HUES48 (cell line): ENCODE results near the gene PCDHGA4.
A peak's percentile ranks its signal among the peaks of the same experiment; 100 is the strongest.
"Not testable (repeated sequence)": the region's sequence is repeated elsewhere in the genome, so short reads cannot be mapped to it uniquely, and the experiment has no call there.

ENCODE experiments used
- H3K27ac ChIP-seq: one replicate; pipeline ENCODE4 v1.7.0; 2013; ENCODE audit warnings: low read depth, low read length, inconsistent platforms
- H3K27me3 ChIP-seq: 2 replicates; pipeline ENCODE4 v1.6.1; 2013; ENCODE audit warnings: mild to moderate bottlenecking, low read length; ENCODE audit not compliant: control insufficient read depth, insufficient read depth
- H3K36me3 ChIP-seq: 2 replicates; pipeline ENCODE4 v1.6.1; 2013; ENCODE audit warnings: low read length; ENCODE audit not compliant: control insufficient read depth, insufficient read depth
- H3K4me1 ChIP-seq: 2 replicates; pipeline ENCODE4 v1.6.1; 2013; ENCODE audit warnings: mild to moderate bottlenecking, low read length; ENCODE audit not compliant: control insufficient read depth, insufficient read depth
- H3K4me3 ChIP-seq: 2 replicates; pipeline ENCODE4 v1.5.1; 2013; ENCODE audit warnings: mild to moderate bottlenecking, low read depth, low read length
- H3K9ac ChIP-seq: 2 replicates; pipeline ENCODE4 v1.6.1; 2013; ENCODE audit warnings: mild to moderate bottlenecking, low read depth, low read length, moderate library complexity
- H3K9me3 ChIP-seq: 2 replicates; pipeline ENCODE4 v1.6.1; 2013; ENCODE audit warnings: low read length; ENCODE audit not compliant: control insufficient read depth, insufficient read depth

The PCDHGA4 gene

DNA sequence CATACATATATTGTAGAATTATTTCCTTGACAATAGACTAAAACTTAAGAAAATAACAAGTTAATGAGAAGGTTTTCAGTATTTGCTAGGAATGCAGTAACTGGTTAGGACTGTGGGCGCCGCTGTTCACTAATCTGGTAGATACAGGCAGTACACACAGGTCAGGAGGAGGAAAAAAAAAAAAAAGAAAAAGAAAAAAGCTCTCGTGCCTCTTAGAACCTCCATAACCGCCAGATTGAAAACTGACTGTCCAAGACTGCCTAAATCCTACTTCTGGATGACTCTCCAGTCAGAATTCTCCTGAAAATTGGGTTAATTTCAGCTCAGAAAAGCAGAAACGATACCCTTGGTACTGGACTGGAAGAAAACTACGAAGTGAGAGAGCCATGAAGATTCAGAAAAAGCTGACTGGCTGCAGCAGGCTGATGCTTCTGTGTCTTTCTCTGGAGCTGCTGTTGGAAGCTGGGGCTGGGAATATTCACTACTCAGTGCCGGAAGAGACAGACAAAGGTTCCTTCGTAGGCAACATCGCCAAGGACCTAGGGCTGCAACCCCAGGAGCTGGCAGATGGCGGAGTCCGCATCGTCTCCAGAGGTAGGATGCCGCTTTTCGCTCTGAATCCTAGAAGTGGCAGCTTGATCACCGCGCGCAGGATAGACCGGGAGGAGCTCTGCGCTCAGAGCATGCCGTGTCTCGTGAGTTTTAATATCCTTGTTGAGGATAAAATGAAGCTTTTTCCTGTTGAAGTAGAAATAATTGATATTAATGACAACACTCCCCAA is 24.3 kb upstream of the PCDHGA4 start, which contains the start of gene PCDHGA1:
TSS of gene PCDHGA1 (plus strand) at position 216 of the 782 bp plus-strand sequence.
- Histone ChIP-seq H3K9ac (no peak within 1 kb of the TSS), H3K4me1 (no peaks in the 10 kb centered on the region), H3K4me3 (peak within 1 kb of the TSS; percentile 31; the same call in 1 of the 2 replicates)

DNA sequence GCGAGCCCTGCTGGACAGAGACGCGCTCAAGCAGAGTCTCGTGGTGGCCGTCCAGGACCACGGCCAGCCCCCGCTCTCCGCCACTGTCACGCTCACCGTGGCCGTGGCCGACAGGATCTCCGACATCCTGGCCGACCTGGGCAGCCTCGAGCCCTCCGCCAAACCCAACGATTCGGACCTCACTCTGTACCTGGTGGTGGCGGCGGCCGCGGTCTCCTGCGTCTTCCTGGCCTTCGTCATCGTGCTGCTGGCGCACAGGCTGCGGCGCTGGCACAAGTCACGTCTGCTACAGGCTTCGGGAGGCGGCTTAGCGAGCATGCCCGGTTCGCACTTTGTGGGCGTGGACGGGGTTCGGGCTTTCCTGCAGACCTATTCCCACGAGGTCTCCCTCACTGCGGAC is 22.2 kb upstream of the PCDHGA4 start:
- not testable (repeated sequence) for H3K27me3 ChIP-seq, H3K27ac ChIP-seq, H3K9ac ChIP-seq, H3K4me3 ChIP-seq, H3K36me3 ChIP-seq, H3K4me1 ChIP-seq
- peaks cover 27% of the 10 kb centered on the region for H3K9me3 ChIP-seq

More for the DNA sequence above, 24.3 kb upstream of the PCDHGA4 start, which contains the start of gene PCDHGA1:
- Histone ChIP-seq H3K27me3 (no peaks in the 10 kb centered on the region), H3K36me3 (no peaks in the 10 kb centered on the region), H3K9me3 (peaks cover 27% of the 10 kb centered on the region), H3K27ac (no peak within 1 kb of the TSS)

DNA sequence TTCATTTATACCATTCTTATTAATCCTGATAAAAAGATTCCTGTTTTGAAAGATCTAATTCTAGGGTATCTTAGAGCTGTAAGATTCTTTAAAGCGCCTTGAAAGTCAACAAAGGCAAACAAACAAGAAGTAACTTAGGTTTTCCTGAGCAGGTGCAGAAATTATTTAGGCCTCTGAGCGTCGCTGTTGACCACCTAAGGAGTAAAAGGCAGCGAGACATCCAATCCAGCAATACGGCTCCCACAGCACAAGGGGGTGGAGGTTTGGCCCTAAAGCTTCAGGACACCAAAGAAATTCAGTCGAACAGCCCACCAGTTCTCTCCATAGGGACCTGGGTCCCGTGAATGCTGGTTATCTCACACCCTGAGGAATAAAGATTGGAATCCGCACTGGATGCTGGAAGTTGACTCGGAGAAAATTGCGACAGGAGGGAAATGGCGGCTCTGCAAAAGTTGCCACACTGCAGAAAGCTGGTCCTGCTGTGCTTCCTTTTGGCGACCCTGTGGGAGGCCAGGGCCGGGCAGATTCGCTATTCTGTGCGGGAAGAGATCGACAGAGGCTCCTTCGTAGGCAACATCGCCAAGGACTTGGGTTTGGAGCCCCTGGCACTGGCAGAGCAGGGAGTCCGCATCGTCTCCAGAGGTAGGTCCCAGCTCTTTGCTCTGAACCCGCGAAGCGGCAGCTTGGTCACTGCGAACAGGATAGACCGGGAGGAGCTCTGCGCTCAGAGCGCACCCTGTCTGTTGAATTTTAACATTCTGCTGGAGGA is 16.1 kb upstream of the PCDHGA4 start, which contains the start of gene PCDHGA2:
TSS of gene PCDHGA2 (plus strand) at position 223 of the 769 bp plus-strand sequence.
- H3K27me3 ChIP-seq, result no peaks in the 10 kb centered on the region
- no peaks in the 10 kb centered on the region for H3K4me1 ChIP-seq
- H3K36me3 ChIP-seq, result no peaks in the 10 kb centered on the region
- no peak within 1 kb of the TSS for H3K9ac ChIP-seq
- peaks cover 38% of the 10 kb centered on the region for H3K9me3 ChIP-seq
- H3K4me3 ChIP-seq, result no peak within 1 kb of the TSS
- no peak within 1 kb of the TSS for H3K27ac ChIP-seq

DNA sequence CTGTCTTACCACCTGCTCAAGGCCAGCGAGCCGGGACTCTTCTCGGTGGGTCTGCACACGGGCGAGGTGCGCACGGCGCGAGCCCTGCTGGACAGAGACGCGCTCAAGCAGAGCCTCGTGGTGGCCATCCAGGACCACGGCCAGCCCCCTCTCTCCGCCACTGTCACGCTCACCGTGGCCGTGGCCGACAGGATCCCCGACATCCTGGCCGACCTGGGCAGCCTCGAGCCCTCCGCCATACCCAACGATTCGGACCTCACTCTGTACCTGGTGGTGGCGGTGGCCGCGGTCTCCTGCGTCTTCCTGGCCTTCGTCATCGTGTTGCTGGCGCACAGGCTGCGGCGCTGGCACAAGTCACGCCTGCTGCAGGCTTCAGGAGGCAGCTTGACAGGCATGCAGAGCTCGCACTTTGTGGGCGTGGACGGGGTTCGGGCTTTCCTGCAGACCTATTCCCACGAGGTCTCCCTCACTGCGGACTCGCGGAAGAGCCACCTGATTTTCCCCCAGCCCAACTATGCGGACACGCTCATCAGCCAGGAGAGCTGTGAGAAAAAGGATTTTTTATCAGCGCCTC is 14.0 kb upstream of the PCDHGA4 start:
- not testable (repeated sequence) for H3K27ac ChIP-seq, H3K4me1 ChIP-seq, H3K4me3 ChIP-seq, H3K36me3 ChIP-seq, H3K9ac ChIP-seq, H3K27me3 ChIP-seq
- H3K9me3 ChIP-seq, result peaks cover 39% of the 10 kb centered on the region

DNA sequence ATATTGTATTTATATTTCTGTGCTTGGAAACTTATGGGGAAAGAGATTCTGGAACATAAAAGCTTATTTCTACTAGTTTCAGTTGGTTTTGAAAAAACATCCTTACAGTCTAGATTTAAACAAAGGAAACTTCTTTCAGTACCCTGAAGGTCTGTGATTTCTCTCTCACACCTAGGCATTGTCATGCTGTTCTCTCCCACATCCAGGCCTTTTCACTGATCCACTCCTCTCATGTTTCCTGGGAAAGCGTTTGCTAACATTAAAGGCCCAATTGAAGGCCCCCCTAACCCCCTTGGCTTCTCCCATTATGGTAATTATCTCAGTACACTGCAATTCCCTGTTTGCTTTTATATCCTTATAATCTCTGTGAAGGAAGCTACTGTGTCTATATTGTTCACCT is 12.0 kb upstream of the PCDHGA4 start:
- Histone ChIP-seq H3K4me3 (no peak overlapping the region), H3K9me3 (peaks cover 39% of the 10 kb centered on the region), H3K4me1 (no peaks in the 10 kb centered on the region), H3K27ac (no peak overlapping the region), H3K27me3 (no peaks in the 10 kb centered on the region), H3K9ac (no peak overlapping the region), H3K36me3 (no peaks in the 10 kb centered on the region)

DNA sequence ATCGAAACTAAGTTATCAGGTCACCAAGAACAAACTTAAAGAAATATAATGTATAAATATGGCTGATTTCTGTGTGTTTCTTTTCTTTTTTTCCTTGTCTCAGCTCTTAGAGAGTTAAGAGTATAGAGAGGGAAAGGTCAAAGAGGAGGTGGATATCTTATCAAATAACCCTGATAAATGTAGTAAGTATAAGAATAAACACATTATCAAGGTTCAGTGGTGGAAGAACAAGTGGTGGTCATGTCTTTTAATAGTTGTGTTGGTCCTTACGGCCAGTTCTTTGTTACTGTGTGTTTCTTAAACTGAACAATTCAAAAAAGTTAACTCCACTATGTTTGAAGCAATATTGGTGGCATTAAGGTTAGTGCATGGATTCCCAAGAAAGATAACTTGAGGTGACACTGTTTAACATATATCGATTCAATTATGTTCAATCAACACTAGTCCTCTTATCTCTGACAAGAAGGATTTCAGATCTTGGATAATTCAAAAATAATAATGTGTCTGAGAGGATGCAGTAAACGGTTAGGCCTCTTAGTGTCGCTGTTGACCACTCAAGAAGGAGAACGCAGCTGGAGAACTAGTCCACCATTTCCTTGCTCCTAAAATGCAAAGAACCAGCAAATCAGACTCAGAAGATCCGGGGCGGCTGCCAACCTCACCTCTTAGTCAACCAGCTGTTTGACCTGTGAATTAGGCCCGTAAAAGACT is 11.4 kb upstream of the PCDHGA4 start, which contains the start of gene PCDHGA3:
TSS of gene PCDHGA3 (plus strand) at position 588 of the 711 bp plus-strand sequence. CDS start 205 bp downstream, outside the sequence.
- no peaks in the 10 kb centered on the region for H3K36me3 ChIP-seq
- H3K9ac ChIP-seq, result 0 out of 2 replicates have a peak within 1 kb of the TSS, but pooled peaks have one; percentile 24
- peaks cover 43% of the 10 kb centered on the region for H3K9me3 ChIP-seq
- H3K27ac ChIP-seq, result peak within 1 kb of the TSS; percentile 26
- no peaks in the 10 kb centered on the region for H3K4me1 ChIP-seq
- H3K4me3 ChIP-seq, result peak within 1 kb of the TSS; percentile 63
- no peaks in the 10 kb centered on the region for H3K27me3 ChIP-seq

DNA sequence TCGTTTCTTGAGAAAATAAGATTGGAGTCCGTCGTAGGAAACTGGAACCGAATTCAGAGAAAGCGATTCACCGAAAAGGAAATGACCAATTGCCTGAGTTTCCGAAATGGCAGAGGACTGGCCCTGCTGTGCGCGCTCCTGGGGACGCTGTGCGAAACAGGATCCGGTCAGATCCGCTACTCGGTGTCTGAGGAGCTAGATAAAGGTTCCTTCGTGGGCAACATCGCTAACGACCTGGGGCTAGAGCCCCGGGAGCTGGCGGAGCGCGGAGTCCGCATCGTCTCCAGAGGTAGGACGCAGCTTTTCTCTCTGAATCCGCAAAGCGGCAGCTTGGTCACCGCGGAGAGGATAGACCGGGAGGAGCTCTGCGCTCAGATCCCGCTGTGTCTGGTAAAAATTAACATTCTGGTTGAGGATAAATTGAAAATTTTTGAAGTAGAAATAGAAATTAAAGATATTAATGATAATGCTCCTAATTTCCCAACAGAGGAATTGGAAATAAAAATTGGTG is 10.8 kb upstream of the PCDHGA4 start:
- Histone ChIP-seq H3K9ac (0 out of 2 replicates have a peak overlapping the region, but pooled peaks have one; percentile 24), H3K27me3 (no peaks in the 10 kb centered on the region), H3K36me3 (no peaks in the 10 kb centered on the region), H3K27ac (peak overlapping the region; percentile 26), H3K9me3 (peaks cover 43% of the 10 kb centered on the region), H3K4me1 (no peaks in the 10 kb centered on the region), H3K4me3 (peak overlapping the region; percentile 63)

DNA sequence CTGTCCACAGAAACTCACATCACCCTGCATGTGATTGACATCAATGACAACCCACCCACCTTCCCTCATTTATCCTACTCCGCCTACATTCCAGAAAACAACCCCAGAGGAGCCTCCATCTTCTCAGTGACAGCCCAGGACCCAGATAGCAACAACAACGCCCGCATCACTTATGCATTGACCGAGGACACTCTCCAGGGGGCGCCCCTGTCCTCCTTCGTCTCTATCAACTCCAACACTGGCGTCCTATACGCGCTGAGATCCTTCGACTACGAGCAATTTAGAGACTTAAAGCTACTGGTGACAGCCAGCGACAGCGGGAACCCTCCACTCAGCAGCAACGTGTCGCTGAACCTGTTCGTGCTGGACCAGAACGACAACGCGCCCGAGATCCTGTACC is 9.5 kb upstream of the PCDHGA4 start:
- H3K9me3 ChIP-seq, result peaks cover 31% of the 10 kb centered on the region
- H3K36me3 ChIP-seq, result no peaks in the 10 kb centered on the region
- no peaks in the 10 kb centered on the region for H3K27me3 ChIP-seq
- H3K27ac ChIP-seq, result no peak overlapping the region
- H3K9ac ChIP-seq, result no peak overlapping the region
- no peaks in the 10 kb centered on the region for H3K4me1 ChIP-seq
- H3K4me3 ChIP-seq, result no peak overlapping the region

DNA sequence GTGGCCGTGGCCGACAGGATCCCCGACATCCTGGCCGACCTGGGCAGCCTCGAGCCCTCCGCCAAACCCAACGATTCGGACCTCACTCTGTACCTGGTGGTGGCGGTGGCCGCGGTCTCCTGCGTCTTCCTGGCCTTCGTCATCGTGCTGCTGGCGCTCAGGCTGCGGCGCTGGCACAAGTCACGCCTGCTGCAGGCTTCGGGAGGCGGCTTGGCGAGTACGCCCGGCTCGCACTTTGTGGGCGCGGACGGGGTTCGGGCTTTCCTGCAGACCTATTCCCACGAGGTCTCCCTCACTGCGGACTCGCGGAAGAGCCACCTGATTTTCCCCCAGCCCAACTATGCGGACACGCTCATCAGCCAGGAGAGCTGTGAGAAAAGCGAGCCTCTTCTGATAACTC is 8.8 kb upstream of the PCDHGA4 start:
- H3K9me3 ChIP-seq, result peaks cover 31% of the 10 kb centered on the region
- not testable (repeated sequence) for H3K9ac ChIP-seq, H3K36me3 ChIP-seq, H3K27me3 ChIP-seq, H3K27ac ChIP-seq, H3K4me1 ChIP-seq, H3K4me3 ChIP-seq

DNA sequence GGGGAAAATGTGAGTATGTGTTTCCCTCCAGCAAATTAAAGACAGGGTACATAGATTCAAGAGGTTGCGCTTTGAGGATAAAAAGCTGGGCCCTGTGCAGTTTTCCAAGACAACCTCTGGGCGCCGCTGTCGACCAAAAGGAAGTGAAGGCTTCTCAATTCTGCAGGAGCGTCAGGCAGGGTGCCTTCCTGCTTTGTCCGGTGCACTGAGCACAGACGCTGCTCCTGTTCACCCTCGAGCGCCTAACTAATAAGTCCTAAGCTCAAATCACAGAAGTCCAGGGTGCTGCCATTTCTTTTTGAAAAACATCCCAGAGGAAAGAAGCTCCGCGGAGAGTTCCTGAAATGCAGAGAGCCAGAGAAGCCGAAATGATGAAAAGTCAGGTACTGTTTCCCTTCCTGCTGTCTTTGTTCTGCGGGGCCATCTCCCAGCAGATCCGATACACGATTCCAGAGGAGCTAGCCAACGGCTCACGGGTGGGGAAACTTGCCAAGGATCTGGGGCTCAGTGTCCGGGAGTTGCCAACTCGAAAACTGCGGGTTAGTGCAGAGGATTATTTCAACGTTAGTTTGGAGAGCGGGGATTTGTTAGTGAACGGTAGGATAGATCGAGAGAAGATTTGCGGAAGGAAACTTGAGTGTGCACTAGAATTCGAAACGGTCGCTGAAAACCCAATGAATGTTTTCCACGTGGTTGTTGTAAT is 4.8 kb upstream of the PCDHGA4 start, which contains the start of gene PCDHGB1:
TSS of gene PCDHGB1 (plus strand) at position 183 of the 703 bp plus-strand sequence. CDS start at position 345, 162 bp downstream.
- H3K27ac ChIP-seq, result no peak within 1 kb of the TSS
- H3K9ac ChIP-seq, result no peak within 1 kb of the TSS
- no peaks in the 10 kb centered on the region for H3K27me3 ChIP-seq
- no peaks in the 10 kb centered on the region for H3K4me1 ChIP-seq
- peaks cover 39% of the 10 kb centered on the region for H3K9me3 ChIP-seq
- H3K4me3 ChIP-seq, result peak within 1 kb of the TSS; percentile 27; the same call in 1 of the 2 replicates
- no peaks in the 10 kb centered on the region for H3K36me3 ChIP-seq
